GM18909 (cell line): ENCODE data around the gene RANBP9.

ENCODE experiments used
- ATAC-seq: cut with Tn5 transposase; IDR thresholded peaks from one replicate; pipeline ENCODE4 v1.9.1; 2021; ENCODE audit warnings: mild to moderate bottlenecking; ENCODE audit not compliant: unreplicated experiment, poor library complexity

RANBP9 gene

DNA sequence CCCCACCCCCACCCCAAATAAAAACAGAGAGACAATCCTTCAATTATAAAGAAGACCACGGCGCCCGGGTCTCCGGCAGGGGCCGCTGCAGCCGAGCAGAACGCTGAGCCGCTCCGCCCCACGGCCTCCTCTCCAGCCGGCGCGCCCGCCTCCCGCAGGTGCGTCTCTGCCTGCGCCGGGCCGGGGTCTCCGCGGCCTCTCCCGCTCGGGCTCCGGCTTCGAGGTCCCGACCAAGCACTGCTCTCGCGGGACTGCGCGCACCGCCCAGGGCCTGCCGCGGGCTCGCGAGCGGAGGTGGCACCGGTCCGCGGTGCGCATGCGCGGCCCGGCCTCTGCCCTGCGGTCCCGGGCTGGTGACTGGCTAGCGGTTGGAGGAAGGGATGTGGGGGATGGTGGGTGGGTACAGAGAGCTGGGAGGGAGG lies 137.5 kb downstream of the RANBP9 start:
- ATAC-seq: peak; percentile 82

DNA sequence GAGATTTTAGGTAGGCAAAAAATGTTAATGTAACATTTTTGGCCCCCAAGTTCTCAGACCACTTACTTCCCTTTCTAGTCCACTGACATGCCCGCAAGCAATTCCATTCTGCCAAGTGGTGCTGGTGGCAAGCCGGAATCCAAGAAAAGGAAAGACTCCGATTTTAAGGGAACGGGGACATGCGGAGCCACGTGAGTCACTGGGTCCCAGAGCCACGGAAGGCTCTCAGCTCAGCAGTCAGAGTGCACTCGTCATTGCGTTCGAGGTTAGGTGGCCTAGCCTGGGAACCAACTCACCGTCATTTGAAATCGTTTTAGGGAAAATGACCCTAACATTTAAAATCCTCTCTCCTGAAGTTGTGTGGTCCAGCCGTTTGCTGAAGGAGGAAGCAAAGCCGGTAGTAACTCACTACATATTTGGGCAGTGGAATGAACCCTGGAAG lies 137.9 kb downstream of the RANBP9 start:
- no peak for ATAC-seq

DNA sequence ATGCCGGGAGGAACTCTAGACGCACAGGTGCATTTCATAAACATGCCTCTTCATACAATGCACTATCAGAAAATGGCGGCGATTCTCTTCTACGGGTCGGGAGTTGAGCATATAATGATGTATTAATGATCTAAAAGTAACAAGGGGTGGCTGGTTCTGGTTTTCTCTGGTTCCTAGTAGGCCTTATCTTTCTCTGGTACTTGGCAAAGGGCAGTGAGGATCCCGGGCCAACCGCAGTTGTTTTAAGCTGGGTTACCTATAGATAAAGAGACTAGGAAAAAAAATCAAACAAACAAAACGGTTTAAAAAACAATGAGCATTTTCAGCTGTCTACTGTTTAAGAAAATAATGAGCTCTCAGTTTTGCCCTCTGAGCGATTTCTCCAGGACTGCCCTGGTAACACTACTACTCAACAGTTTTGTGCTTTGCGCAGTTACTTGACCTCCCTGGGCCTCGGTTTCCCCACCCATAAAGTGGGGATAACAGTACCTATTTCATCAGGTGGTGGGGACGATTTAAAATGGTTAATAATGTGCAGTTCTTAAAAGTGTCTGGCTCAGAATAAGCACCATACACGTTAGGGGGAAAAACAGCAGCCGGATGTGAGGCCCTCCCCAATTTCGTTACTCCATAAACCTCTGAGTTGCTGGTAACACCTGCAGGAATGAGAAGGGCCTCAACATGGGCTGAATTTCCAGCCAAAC lies 138.5 kb downstream of the RANBP9 start:
- no peak for ATAC-seq

DNA sequence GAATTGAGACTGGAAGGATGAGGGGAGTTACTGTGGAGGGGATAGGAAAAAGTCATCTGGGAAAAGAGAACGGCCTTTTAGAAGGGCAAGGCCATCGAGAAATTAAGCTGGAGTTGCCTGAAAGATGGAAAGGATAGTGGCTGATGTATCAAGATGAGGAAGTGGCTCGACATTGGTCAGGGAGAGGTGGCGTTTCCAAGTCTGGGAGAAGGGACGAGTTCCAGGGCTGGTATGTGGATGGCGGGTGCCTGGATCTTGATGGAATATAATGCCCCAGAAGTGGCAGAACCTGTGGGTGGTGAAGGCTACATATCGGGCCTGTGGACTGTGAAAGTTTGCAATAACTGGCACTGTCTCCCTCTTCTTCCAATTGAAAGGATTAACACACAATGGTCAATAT lies 139.4 kb downstream of the RANBP9 start:
- ATAC-seq: no peak
